A549 (cell line): ENCODE data around the gene MT1HL1.

ENCODE experiments used
- CHD4 ChIP-seq: fragments of 200-600 bp; sonication (generic); IDR thresholded peaks from 2 replicates; pipeline ENCODE4 v1.6.1; 2016; ENCODE audit warnings: antibody characterized with exemption, mild to moderate bottlenecking, borderline replicate concordance
- EP300 ChIP-seq, 2 experiments: fragments of >200 bp; sonication (Bioruptor Twin); formaldehyde crosslinking; IDR thresholded peaks; 2 replicates in 1 of 2; 3 replicates in 1 of 2; pipeline ENCODE4 v1.6.1; 2016 to 2017
- RFX5 ChIP-seq: fragments of 450-650 bp; IDR thresholded peaks from 2 replicates; pipeline ENCODE4 v1.7.1; 2014; ENCODE audit warnings: antibody characterized with exemption, mild to moderate bottlenecking, moderate library complexity
- SMC3 ChIP-seq: fragments of >200 bp; sonication (Bioruptor Twin); formaldehyde crosslinking; IDR thresholded peaks from 3 replicates; pipeline ENCODE4 v1.6.1; 2018; ENCODE audit warnings: inconsistent platforms
- TF ChIP-seq, protein P1 (sequence below): fragments of 200-600 bp; sonication (generic); IDR thresholded peaks from 2 replicates; pipeline ENCODE4 v1.6.1; 2016; ENCODE audit warnings: antibody characterized with exemption, mild to moderate bottlenecking, moderate library complexity
- TF ChIP-seq, protein P2 (sequence below): fragments of >200 bp; sonication (Bioruptor Twin); formaldehyde crosslinking; IDR thresholded peaks from 3 replicates; pipeline ENCODE4 v1.5.1; 2016

DNA sequence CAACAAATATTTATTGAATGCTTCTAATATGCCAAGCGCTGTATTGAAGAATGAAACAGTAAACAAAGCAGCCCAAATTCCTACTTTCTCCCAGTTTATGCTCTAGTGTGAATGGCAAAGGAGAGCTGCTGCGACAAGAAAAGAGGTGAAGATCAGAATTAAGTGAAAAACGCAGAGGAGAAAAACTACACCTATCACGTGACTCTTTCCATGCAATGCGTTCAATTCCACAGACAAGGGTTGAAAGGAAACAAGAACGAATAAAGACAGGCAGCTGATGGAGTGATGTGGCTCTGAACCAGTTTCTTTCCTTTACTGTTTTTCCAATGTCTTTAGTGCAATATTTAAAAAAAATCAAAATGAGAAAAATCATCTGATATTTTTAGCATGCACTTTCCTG, 23.6 kb downstream of the MT1HL1 start:
- TF ChIP-seq EP300 (IDR thresholded peaks at IDR 0.05) (no peak), SMC3 (no peak), CHD4 (no peak), RFX5 (no peak)
- TF ChIP-seq, protein P1, sequence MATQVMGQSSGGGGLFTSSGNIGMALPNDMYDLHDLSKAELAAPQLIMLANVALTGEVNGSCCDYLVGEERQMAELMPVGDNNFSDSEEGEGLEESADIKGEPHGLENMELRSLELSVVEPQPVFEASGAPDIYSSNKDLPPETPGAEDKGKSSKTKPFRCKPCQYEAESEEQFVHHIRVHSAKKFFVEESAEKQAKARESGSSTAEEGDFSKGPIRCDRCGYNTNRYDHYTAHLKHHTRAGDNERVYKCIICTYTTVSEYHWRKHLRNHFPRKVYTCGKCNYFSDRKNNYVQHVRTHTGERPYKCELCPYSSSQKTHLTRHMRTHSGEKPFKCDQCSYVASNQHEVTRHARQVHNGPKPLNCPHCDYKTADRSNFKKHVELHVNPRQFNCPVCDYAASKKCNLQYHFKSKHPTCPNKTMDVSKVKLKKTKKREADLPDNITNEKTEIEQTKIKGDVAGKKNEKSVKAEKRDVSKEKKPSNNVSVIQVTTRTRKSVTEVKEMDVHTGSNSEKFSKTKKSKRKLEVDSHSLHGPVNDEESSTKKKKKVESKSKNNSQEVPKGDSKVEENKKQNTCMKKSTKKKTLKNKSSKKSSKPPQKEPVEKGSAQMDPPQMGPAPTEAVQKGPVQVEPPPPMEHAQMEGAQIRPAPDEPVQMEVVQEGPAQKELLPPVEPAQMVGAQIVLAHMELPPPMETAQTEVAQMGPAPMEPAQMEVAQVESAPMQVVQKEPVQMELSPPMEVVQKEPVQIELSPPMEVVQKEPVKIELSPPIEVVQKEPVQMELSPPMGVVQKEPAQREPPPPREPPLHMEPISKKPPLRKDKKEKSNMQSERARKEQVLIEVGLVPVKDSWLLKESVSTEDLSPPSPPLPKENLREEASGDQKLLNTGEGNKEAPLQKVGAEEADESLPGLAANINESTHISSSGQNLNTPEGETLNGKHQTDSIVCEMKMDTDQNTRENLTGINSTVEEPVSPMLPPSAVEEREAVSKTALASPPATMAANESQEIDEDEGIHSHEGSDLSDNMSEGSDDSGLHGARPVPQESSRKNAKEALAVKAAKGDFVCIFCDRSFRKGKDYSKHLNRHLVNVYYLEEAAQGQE = no peak
- TF ChIP-seq, protein P2, sequence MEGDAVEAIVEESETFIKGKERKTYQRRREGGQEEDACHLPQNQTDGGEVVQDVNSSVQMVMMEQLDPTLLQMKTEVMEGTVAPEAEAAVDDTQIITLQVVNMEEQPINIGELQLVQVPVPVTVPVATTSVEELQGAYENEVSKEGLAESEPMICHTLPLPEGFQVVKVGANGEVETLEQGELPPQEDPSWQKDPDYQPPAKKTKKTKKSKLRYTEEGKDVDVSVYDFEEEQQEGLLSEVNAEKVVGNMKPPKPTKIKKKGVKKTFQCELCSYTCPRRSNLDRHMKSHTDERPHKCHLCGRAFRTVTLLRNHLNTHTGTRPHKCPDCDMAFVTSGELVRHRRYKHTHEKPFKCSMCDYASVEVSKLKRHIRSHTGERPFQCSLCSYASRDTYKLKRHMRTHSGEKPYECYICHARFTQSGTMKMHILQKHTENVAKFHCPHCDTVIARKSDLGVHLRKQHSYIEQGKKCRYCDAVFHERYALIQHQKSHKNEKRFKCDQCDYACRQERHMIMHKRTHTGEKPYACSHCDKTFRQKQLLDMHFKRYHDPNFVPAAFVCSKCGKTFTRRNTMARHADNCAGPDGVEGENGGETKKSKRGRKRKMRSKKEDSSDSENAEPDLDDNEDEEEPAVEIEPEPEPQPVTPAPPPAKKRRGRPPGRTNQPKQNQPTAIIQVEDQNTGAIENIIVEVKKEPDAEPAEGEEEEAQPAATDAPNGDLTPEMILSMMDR = no peak
